HS-5 (cell line): Measurements from ENCODE around the gene CSTF3.
"Not testable (repeated sequence)": the region's sequence is repeated elsewhere in the genome, so short reads cannot be mapped to it uniquely, and the experiment has no call there.

Experiments used
- DNase-seq: peaks from one replicate; pipeline ENCODE4 v3.0.0-alpha.2; 2012; ENCODE audit warnings: low read depth

The CSTF3 gene

GRCh38 chr11:33160587-33160986 lies 693 bp downstream of the CSTF3 start:
- no peak for DNase-seq

DNA sequence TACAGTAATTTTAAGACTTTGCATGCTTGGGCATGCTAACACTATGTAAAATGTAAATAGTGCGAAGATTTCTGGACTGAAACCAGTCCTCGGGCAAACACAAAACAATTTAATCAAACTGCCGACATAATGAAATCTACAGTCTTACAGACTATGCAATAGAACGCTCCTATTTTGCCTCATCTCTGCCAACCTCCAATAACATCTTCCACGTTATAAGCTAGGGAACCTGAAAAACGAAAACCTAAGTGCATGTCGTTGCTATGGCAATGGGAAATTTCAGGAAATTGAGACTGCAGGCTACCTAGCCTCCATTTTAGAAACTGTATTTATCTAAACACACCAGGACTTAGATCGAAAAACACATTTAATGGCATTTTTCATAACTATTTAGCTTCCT lies 1.1 kb downstream of the CSTF3 start:
- no peak for DNase-seq

DNA sequence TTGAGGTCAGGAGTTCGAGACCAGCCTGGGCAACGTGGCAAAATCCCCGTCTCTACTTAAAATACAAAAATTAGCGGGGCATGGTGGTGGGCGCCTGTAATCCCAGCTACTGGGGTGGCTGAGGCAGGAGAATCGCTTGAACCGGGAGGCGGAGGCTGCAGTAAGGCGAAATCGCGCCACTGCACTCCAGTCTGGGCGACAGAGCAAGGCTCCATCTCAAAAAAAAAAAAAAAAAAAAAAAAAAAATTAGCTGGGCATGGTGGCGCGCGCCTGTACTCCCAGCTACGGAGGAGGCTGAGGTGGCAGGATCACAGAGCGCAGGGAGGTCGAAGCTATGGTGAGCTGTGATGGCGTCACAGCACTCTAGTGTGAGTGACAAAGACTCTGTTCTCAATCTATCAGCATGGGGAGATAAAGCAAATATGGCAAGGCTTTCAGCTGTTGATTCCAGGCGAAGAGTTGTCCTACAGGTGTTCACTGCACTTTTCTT lies 1.9 kb downstream of the CSTF3 start:
- DNase-seq = not testable (repeated sequence)

DNA sequence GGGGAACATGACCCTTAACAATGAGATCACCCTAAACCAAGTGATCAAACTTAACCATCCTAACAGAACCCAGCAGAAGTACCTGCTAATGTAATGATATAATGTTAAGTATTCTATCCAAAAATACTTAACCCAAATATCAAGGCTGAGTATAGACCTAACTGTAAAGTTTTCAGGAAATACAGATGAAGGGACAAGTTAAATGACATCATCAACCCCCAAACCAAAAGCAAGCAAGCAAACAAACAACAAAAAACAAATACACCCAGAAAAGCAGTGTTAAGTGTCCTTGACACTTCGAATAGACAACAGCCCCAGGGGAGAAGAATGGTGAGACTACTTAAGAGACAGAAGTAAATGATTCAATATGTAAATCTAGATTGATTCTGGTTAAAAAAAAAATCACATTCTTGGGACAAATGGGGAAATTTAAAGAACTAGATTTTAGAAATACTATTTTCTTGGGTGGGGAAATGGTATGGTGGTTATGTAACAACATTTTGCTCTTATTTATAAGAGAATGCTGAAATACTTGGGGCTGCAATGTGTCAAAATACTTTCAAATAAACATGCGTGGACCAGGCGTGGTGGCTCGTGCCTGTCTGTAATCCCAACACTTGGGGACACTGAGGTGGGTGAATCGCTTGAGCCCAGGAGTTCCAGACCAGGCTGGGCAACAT lies 2.5 kb downstream of the CSTF3 start:
- DNase-seq = no peak

DNA sequence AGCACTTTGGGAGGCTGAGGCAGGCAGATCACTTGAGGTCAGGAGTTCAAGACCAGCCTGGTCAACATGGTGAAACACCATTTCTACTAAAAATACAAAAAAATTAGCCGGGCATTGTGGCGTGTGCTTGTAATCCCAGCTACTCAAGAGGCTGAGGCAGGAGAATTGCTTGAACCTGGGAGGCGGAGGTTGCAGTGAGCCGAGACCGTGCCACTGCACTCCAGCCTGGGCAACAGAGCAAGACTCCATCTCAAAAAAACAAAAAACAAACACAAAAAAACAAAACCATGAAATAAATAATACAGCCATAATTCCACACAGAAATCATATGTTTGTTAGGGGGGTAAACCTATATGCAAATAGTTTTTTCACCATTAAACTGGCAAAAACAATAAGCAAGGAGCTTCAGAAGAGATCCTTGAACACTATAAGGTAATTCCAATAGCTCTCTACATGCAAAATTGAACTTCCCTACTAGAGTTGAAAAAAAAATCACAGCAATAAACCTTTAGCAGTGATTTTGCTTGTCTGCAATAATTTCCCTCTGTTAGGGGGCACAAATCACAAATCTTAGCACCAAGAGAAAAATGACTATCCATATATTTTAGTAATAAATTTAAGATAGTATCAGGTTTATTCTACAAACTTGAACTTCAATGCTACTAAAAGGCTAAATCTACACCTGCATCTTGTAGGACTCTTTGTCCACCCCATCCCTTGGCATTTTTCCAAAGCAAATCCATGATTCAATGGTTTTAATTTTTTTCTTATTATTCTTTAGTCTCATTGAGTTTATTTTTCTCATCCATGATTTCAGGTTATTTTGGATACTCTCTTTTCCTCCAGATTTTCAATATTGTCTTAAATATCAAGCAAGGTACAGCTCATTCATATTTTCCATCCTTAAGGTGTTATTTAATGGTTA lies 3.9 kb downstream of the CSTF3 start:
- DNase-seq = no peak

- DNase-seq = no peak
Measured at GRCh38 chr11:33151399-33151798, 9.9 kb downstream of the CSTF3 start.

- DNase-seq = no peak
Measured at GRCh38 chr11:33147559-33147958, 13.7 kb downstream of the CSTF3 start.

- DNase-seq = no peak
Measured at GRCh38 chr11:33135768-33136443, 25.4 kb downstream of the CSTF3 start.

GRCh38 chr11:33135216-33135615 lies 26.1 kb downstream of the CSTF3 start:
- DNase-seq = peak; percentile 29

DNA sequence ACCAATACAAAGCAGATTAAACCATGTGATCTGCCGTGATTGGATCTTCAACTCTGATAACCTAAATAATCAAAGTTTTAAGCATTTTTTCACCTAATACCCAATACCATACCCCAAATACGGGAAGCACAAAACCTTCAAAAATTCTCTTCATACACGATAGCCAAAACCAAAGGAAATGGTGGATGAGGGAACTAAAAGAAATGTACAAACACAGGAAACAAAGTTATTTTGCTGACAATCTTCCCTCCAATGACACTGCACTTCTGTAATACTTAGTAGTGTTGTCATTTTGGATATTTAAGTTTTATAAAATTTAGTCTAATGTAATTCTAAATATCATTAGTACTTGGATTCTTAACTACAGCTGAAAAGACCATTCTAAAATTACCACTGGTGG lies 27.0 kb downstream of the CSTF3 start:
- DNase-seq = no peak

DNA sequence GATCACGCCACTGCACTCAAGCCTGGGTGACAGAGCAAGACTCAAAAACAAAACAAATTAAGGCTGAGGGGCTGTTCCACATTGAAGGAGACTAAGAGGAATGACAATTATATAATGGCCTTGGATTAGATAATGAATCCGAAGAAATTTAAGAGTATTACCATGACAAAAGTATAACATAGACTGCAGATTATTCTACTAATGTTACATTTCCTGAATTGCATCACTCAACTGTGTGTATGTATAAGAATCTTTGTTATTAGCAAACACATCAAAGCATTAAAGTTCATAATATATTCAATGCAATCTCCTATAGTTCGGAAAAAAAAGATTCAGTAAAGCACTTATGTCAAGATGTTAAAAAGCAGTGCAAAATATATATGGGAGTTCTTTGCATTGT lies 27.5 kb downstream of the CSTF3 start:
- no peak for DNase-seq

GRCh38 chr11:33132510-33132909 lies 28.8 kb downstream of the CSTF3 start:
- DNase-seq = no peak

DNA sequence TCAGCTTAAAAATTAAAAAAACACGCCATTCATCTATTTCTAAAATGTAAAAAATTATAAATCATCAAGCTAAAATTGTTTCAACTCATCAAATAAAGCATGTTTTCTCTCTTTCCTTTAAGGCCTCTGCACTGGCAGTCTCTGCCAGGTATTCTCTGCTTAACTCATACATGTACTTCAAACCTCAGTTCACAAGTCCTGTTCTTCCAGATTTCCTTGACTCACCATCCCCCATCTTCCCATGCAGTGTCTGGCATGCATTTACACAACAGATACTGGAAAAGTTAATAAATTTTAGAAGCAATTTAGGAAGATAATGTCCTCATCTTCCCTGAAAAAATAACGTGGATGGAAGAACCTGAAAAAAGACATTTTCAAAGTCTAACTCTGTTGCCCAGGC lies 32.5 kb downstream of the CSTF3 start:
- DNase-seq = no peak

DNA sequence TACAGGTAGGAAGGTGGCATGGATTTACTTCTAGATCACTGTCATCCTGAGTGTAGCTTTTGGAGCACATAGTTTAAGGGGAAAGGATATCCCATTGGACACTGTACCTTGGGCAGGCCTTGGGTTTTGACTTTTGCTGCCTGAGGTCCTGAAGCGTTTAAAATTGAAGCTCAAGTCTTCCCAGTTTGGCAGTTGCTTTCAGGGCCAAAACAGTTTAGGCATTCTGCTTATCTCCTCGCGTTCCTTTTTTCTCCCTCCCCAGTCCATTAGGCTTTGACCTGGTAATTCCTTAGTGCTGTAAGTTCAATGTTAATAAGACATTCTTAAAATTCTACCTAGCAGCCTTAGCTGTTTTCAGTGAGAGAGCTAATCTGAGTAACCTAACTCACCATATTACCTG lies 35.7 kb downstream of the CSTF3 start:
- no peak for DNase-seq

DNA sequence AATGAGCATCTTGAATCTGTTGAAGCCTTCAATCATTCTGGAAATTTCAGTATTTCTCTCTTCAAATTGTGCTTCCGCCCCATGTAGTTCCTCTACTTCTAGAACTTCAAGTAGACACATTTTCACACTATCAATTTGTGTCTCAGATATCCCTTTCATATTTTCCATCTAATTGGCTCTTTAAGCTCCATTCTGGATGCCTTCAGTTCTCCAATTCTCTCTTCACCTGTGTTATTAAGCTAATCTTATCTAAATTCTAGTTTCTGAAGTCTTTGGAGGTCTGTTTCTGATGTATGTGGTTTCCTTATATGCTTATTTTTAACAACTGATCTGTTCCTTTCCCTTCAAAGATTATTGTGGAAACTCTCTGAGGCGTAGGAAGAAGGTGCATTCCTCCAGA lies 36.3 kb downstream of the CSTF3 start:
- DNase-seq = no peak

DNA sequence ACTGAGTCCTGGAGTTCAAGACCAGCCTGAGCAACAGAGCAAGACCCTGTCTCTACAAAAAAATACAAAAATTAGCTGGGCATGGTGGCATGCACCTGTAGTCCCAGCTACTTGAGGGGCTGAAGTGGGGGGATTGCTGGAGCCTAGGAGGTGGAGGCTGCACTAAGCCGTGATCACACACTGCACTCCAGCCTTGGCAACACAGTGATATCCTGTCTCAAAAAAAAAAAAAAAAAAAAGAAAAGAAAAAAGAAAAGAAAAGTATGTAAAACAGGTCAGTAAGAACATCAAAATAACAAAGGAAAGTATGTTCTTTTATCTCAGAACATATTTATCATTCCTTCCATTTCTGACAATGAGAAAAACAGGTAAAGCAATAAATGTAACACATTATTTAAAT lies 38.6 kb downstream of the CSTF3 start:
- not testable (repeated sequence) for DNase-seq

DNA sequence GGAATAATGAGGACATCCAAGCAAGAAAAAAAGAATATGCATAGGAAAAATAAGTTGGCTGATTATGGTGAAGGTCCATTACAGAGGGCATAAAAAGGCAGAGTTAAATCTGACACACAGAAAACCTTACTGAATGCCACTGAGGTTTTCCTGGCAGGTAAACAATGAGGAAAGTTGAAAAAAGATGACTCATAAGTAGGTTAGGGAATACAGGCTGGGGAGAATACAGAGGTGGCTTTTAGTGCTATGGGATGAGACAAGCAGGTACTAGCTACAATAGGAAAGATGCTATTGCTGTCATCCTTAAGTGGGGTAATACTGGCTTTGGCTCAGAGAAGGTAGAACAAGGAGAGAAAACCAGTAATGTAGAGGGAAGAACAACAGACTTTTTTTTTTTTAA lies 44.7 kb downstream of the CSTF3 start:
- no peak for DNase-seq

- no peak for DNase-seq
Measured at GRCh38 chr11:33110083-33110482, 51.2 kb downstream of the CSTF3 start.

- no peak for DNase-seq
Measured at GRCh38 chr11:33109294-33109895, 51.9 kb downstream of the CSTF3 start.

- DNase-seq = no peak
Measured at GRCh38 chr11:33103836-33104235, 57.4 kb downstream of the CSTF3 start.

- DNase-seq = no peak
Measured at GRCh38 chr11:33094157-33094556, 67.1 kb downstream of the CSTF3 start.

DNA sequence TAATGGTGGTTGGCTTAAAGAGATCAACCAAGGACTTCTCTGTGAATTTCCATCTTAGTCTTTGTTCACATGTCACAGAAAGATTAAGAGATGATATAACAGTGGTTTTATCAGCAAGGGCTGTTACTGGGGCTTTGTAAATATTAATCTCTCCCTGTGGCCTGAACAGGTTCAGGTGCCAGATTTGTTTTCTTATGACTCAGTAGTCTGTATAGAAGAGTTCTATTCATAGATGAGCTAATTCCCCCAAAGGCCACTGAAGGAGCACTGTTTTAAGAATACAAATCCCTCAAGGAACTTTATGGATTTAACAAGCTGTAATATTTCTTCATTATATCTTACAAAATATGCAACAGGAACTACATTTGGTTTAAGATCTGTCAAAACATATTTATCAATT lies 71.5 kb downstream of the CSTF3 start:
- no peak for DNase-seq
